ENCODE results near the gene UBE2G1. TPM values are rescaled to one million over a fixed set of nuclear protein-coding genes. Genes with fewer than 3 reads are reported as not detected.

UBE2G1 gene
- total and polyA plus RNA-seq, 2 donors (not counting 1 experiment from before 2014, with no cell fraction given), result 27.1 to 76.0 TPM

- Histone ChIP-seq H3K9ac (ENCODE audit: low read length) (no peak overlapping the region), H3K36me3 (replicated peaks in 1 of 2; ENCODE audit: control extremely low read depth in 1 of 2, control insufficient read depth in 1 of 2, extremely low read depth in 1 of 2, insufficient read depth in 2 of 2, low read length in 1 of 2) (peaks cover 0 to 17% of the 10 kb centered on the region in 2 experiments), H3K4me3 (ENCODE audit: control extremely low read depth in 1 of 5, extremely low read depth in 1 of 5, insufficient read depth in 1 of 5, low read depth in 2 of 5, low read length in 4 of 5) (no peak overlapping the region), H3K27ac (ENCODE audit: low read length in 2 of 2) (no peak overlapping the region), H2AFZ (ENCODE audit: insufficient read depth, low read depth, low read length, poor library complexity, severe bottlenecking) (no peak overlapping the region), H3K4me2 (replicated peaks; ENCODE audit: low read depth, low read length, poor library complexity, severe bottlenecking) (no peak overlapping the region), H4K20me1 (ENCODE audit: control insufficient read depth, insufficient read depth, low read length, poor library complexity, severe bottlenecking) (peaks cover 70% of the 10 kb centered on the region), H3K79me2 (ENCODE audit: control insufficient read depth, insufficient read depth, low read length) (peaks cover 92% of the 10 kb centered on the region), H3K4me1 (ENCODE audit: control insufficient read depth in 2 of 2, insufficient read depth in 2 of 2, low read length in 2 of 2) (peaks cover 0 to 5% of the 10 kb centered on the region in 2 donors), H3K9me3 (ENCODE audit: control extremely low read depth in 1 of 3, control insufficient read depth in 2 of 3, insufficient read depth in 1 of 3, low read length in 2 of 3) (no peaks in the 10 kb centered on the region), H3K27me3 (replicated peaks in 1 of 4; ENCODE audit: control extremely low read depth in 1 of 4, control insufficient read depth in 3 of 4, insufficient read depth in 4 of 4, low read length in 3 of 4) (no peaks in the 10 kb centered on the region)
- H3K4me1 Mint-ChIP-seq, result peaks cover 28% of the 10 kb centered on the region
- ChIA-PET CTCF (interaction anchor here (1.3 to 5.1 kb wide), 6 partner anchors 9 to 162 kb away, joined by 6 to 25 read pairs (median 14); no protein-coding TSS in a partner anchor), POLR2A (no interaction called here)
- TF ChIP-seq EZH2 (IDR thresholded peaks at IDR 0.05; ENCODE audit: borderline replicate concordance, insufficient read depth, low read depth, low read length, poor library complexity, severe bottlenecking), result no peak
- TF ChIP-seq CTCF (IDR thresholded peaks at IDR 0.05), result no peak
- H3K9me3 Mint-ChIP-seq (ENCODE audit: insufficient read depth), result no peaks in the 10 kb centered on the region
- ATAC-seq (ENCODE audit: low read depth), result no peak
- WGBS (ENCODE audit: insufficient coverage), result no CpG with 5 or more reads among the region's 2 CpGs
- intact Hi-C loops (cut with micrococcal nuclease), result no loop called here
- H3K27ac Mint-ChIP-seq, result no peak overlapping the region
- H3K27me3 Mint-ChIP-seq, result no peaks in the 10 kb centered on the region
- no peak for DNase-seq
- H3K4me3 Mint-ChIP-seq, result no peak overlapping the region
Measured at GRCh38 chr17:4250887-4251286, 115.6 kb downstream of the UBE2G1 start.

GRCh38 chr17:4249452-4250029 is 116.9 kb downstream of the UBE2G1 start:
- H3K27ac Mint-ChIP-seq, result no peak overlapping the region
- H3K4me3 ChIP-seq (ENCODE audit: control extremely low read depth in 1 of 5, extremely low read depth in 1 of 5, insufficient read depth in 1 of 5, low read depth in 2 of 5, low read length in 4 of 5), result no peak overlapping the region
- H3K9me3 Mint-ChIP-seq (ENCODE audit: insufficient read depth), result no peaks in the 10 kb centered on the region
- CTCF ChIA-PET, result interaction anchor here (0.5 to 5.1 kb wide), 11 partner anchors 8 to 174 kb away, joined by 3 to 25 read pairs (median 6); partner anchors contain the start of gene ANKFY1
- peaks cover 28% of the 10 kb centered on the region for H3K4me1 Mint-ChIP-seq
- no peak overlapping the region for H3K4me2 ChIP-seq (replicated peaks; ENCODE audit: low read depth, low read length, poor library complexity, severe bottlenecking)
- H3K9me3 ChIP-seq (ENCODE audit: control extremely low read depth in 1 of 3, control insufficient read depth in 2 of 3, insufficient read depth in 1 of 3, low read length in 2 of 3), result no peaks in the 10 kb centered on the region
- H3K36me3 ChIP-seq (replicated peaks in 1 of 2; ENCODE audit: control extremely low read depth in 1 of 2, control insufficient read depth in 1 of 2, extremely low read depth in 1 of 2, insufficient read depth in 2 of 2, low read length in 1 of 2), result peaks cover 0 to 22% of the 10 kb centered on the region in 2 experiments
- TF ChIP-seq CTCF (IDR thresholded peaks at IDR 0.05), result peak; percentile 76
- TF ChIP-seq EZH2 (IDR thresholded peaks at IDR 0.05; ENCODE audit: borderline replicate concordance, insufficient read depth, low read depth, low read length, poor library complexity, severe bottlenecking), result no peak
- H3K4me1 ChIP-seq (ENCODE audit: control insufficient read depth in 2 of 2, insufficient read depth in 2 of 2, low read length in 2 of 2), result peaks cover 0 to 5% of the 10 kb centered on the region in 2 donors
- H3K27ac ChIP-seq (ENCODE audit: low read length in 2 of 2), result peak overlapping the region in 1 of 2 donors; percentile 23
- ATAC-seq (ENCODE audit: low read depth) (no peak), DNase-seq (peak; percentile 45)
- WGBS (ENCODE audit: insufficient coverage), result 70% methylated on average over 3 of the region's 4 CpGs
- peaks cover 70% of the 10 kb centered on the region for H4K20me1 ChIP-seq (ENCODE audit: control insufficient read depth, insufficient read depth, low read length, poor library complexity, severe bottlenecking)
- H3K9ac ChIP-seq (ENCODE audit: low read length), result no peak overlapping the region
- H3K27me3 ChIP-seq (replicated peaks in 1 of 4; ENCODE audit: control extremely low read depth in 1 of 4, control insufficient read depth in 3 of 4, insufficient read depth in 4 of 4, low read length in 3 of 4), result no peaks in the 10 kb centered on the region
- POLR2A ChIA-PET, result no interaction called here
- no peak overlapping the region for H3K4me3 Mint-ChIP-seq
- intact Hi-C loops (cut with micrococcal nuclease), result loop anchor here (10.0 kb wide), 1 partner anchor 45 kb away; no protein-coding TSS in a partner anchor
- H3K79me2 ChIP-seq (ENCODE audit: control insufficient read depth, insufficient read depth, low read length), result peaks cover 93% of the 10 kb centered on the region
- no peak overlapping the region for H2AFZ ChIP-seq (ENCODE audit: insufficient read depth, low read depth, low read length, poor library complexity, severe bottlenecking)
- H3K27me3 Mint-ChIP-seq, result no peaks in the 10 kb centered on the region
